LNCAP (cell line): ENCODE results near the gene C3orf70.

ENCODE experiments used
- CTCF ChIP-seq: fragments of 450-650 bp; IDR thresholded peaks from 2 replicates; pipeline ENCODE4 v1.5.1; 2017; ENCODE audit warnings: mild to moderate bottlenecking

The C3orf70 gene

GRCh38 chr3:185066251-185066650 is 86.6 kb downstream of the C3orf70 start:
- no peak for TF ChIP-seq CTCF

- TF ChIP-seq CTCF = no peak
Measured at GRCh38 chr3:185065059-185065458, 87.8 kb downstream of the C3orf70 start.

GRCh38 chr3:185063431-185063830 is 89.4 kb downstream of the C3orf70 start:
- no peak for TF ChIP-seq CTCF

GRCh38 chr3:185062191-185062590 is 90.7 kb downstream of the C3orf70 start:
- no peak for TF ChIP-seq CTCF

GRCh38 chr3:185060655-185061054 is 92.2 kb downstream of the C3orf70 start:
- TF ChIP-seq CTCF = no peak

- no peak for TF ChIP-seq CTCF
Measured at GRCh38 chr3:185059766-185060165, 93.1 kb downstream of the C3orf70 start.

GRCh38 chr3:185058796-185059195 is 94.1 kb downstream of the C3orf70 start:
- no peak for TF ChIP-seq CTCF

- TF ChIP-seq CTCF = no peak
Measured at GRCh38 chr3:185057829-185058228, 95.0 kb downstream of the C3orf70 start.
